ENCODE results near the gene PRR23E.

Gene PRR23E

GRCh38 chr3:127192576-127193232 is at the start of gene PRR23E:
Gene PRR23E (plus strand): TSS chr3:127193131. CDS start chr3:127196686, 3,555 bp downstream.
- Histone ChIP-seq H3K27ac (no peak within 1 kb of the TSS), H3K4me3 (no peak within 1 kb of the TSS)

- H3K4me3 ChIP-seq, result no peak overlapping the region
- H3K27ac ChIP-seq, result no peak overlapping the region
Observed at GRCh38 chr3:127143172-127143571, 49.8 kb upstream of the PRR23E start.

- H3K27ac ChIP-seq, result no peak overlapping the region
- H3K4me3 ChIP-seq, result no peak overlapping the region
Observed at GRCh38 chr3:127144631-127145030, 48.3 kb upstream of the PRR23E start.

GRCh38 chr3:127145266-127145665 is 47.7 kb upstream of the PRR23E start:
- Histone ChIP-seq H3K4me3 (no peak overlapping the region), H3K27ac (no peak overlapping the region)

GRCh38 chr3:127147291-127147885 is 45.5 kb upstream of the PRR23E start:
- Histone ChIP-seq H3K4me3 (no peak overlapping the region), H3K27ac (no peak overlapping the region)

GRCh38 chr3:127149621-127150310 is 43.2 kb upstream of the PRR23E start:
- Histone ChIP-seq H3K27ac (no peak overlapping the region), H3K4me3 (no peak overlapping the region)

- H3K4me3 ChIP-seq, result no peak overlapping the region
Observed at GRCh38 chr3:127150513-127151250, 42.2 kb upstream of the PRR23E start.

GRCh38 chr3:127151251-127151564 is 41.7 kb upstream of the PRR23E start:
- no peak overlapping the region for H3K4me3 ChIP-seq

More at GRCh38 chr3:127150513-127151250, 42.2 kb upstream of the PRR23E start:
- H3K27ac ChIP-seq, result no peak overlapping the region

GRCh38 chr3:127151992-127152650 is 40.8 kb upstream of the PRR23E start:
- Histone ChIP-seq H3K27ac (no peak overlapping the region), H3K4me3 (no peak overlapping the region)

More at GRCh38 chr3:127151251-127151564, 41.7 kb upstream of the PRR23E start:
- H3K27ac ChIP-seq, result no peak overlapping the region

GRCh38 chr3:127152684-127153505 is 40.0 kb upstream of the PRR23E start:
- no peak overlapping the region for H3K27ac ChIP-seq
- no peak overlapping the region for H3K4me3 ChIP-seq

- no peak overlapping the region for H3K4me3 ChIP-seq
Observed at GRCh38 chr3:127153506-127153815, 39.5 kb upstream of the PRR23E start.

GRCh38 chr3:127156338-127157050 is 36.4 kb upstream of the PRR23E start:
- no peak overlapping the region for H3K4me3 ChIP-seq
- H3K27ac ChIP-seq, result no peak overlapping the region

More at GRCh38 chr3:127153506-127153815, 39.5 kb upstream of the PRR23E start:
- H3K27ac ChIP-seq, result no peak overlapping the region

- no peak overlapping the region for H3K4me3 ChIP-seq
- H3K27ac ChIP-seq, result no peak overlapping the region
Observed at GRCh38 chr3:127157171-127157828, 35.6 kb upstream of the PRR23E start.

- H3K27ac ChIP-seq, result no peak overlapping the region
- no peak overlapping the region for H3K4me3 ChIP-seq
Observed at GRCh38 chr3:127158614-127159229, 34.2 kb upstream of the PRR23E start.

- Histone ChIP-seq H3K27ac (no peak overlapping the region), H3K4me3 (no peak overlapping the region)
Observed at GRCh38 chr3:127159543-127159942, 33.4 kb upstream of the PRR23E start.

- Histone ChIP-seq H3K27ac (no peak overlapping the region), H3K4me3 (no peak overlapping the region)
Observed at GRCh38 chr3:127161236-127161635, 31.7 kb upstream of the PRR23E start.

- Histone ChIP-seq H3K27ac (no peak overlapping the region), H3K4me3 (no peak overlapping the region)
Observed at GRCh38 chr3:127161973-127162579, 30.9 kb upstream of the PRR23E start.
